Right ventricle myocardium superior (tissue), 1 donor: ENCODE data around the gene OR4C46. TPM values are rescaled to one million over a fixed set of nuclear protein-coding genes. Genes with fewer than 3 reads are reported as not detected.
"Not testable (repeated sequence)": the region's sequence is repeated elsewhere in the genome, so short reads cannot be mapped to it uniquely, and the experiment has no call there.

ENCODE experiments used
- ATAC-seq: fragments of 200-7000 bp; cut with Tn5 transposase; one replicate; pipeline ENCODE4 v1.9.1; 2020; ENCODE audit warnings: mild to moderate bottlenecking; ENCODE audit not compliant: poor library complexity
- DNase-seq: peaks from one replicate; pipeline ENCODE4 v3.0.0-alpha.2; 2020
- intact Hi-C: fragments of 100-400 bp; cut with DNase I; formaldehyde crosslinking; loops from one replicate; pipeline ENCODE4 v1.11.2; 2022
- long read RNA-seq: library from polyadenylated mRNA; unstranded; transcript quantifications from one replicate; pipeline ENCODE4 v2.0.0, GENCODE V29; 2021
- total RNA-seq: library from RNA; stranded (reverse); fragmentation: NEBNext Ultra II Directional; extraction: Animal tissue kit (Norgen Biotek cat#: 25700); gene quantifications from one replicate; pipeline ENCODE4 v1.2.1, GENCODE V29; 2021
- donor health status: DM: no; HTN: yes; CAD: no; lungs with severe emphysema.

OR4C46 gene
- not detected for total RNA-seq
- long read RNA-seq = 0 reads

- DNase-seq (no peak), ATAC-seq (no peak)
- intact Hi-C loops = no loop called here
Measured at GRCh38 chr11:54603898-54604297, at the start of gene OR4C46. OR4C46 (minus strand) TSS chr11:54603998; CDS start chr11:54603998, 0 bp downstream.

- DNase-seq, ATAC-seq, intact Hi-C loops: not testable (repeated sequence)
Measured at GRCh38 chr11:54645606-54646005, 41.8 kb upstream of the OR4C46 start.

GRCh38 chr11:54561439-54561838 is 42.4 kb downstream of the OR4C46 start:
- DNase-seq, intact Hi-C loops, ATAC-seq: not testable (repeated sequence)

GRCh38 chr11:54558919-54559318 is 44.9 kb downstream of the OR4C46 start:
- intact Hi-C loops = no loop called here
- no peak for ATAC-seq
- DNase-seq = no peak

GRCh38 chr11:54558407-54558806 is 45.4 kb downstream of the OR4C46 start:
- intact Hi-C loops = no loop called here
- DNase-seq (no peak), ATAC-seq (no peak)

Other genes starting within 250 kb of the OR4C46 start
- gene OR4A5, start 102.8 kb upstream of the OR4C46 start, total RNA-seq = not detected